ENCODE results near the gene PTDSS2. TPM values are rescaled to one million over a fixed set of nuclear protein-coding genes. Genes with fewer than 3 reads are reported as not detected.

The PTDSS2 gene
- total and polyA plus RNA-seq, 2 of the 4 experiments (the other 2 are of a cell fraction) = 23.5 to 26.6 TPM

DNA sequence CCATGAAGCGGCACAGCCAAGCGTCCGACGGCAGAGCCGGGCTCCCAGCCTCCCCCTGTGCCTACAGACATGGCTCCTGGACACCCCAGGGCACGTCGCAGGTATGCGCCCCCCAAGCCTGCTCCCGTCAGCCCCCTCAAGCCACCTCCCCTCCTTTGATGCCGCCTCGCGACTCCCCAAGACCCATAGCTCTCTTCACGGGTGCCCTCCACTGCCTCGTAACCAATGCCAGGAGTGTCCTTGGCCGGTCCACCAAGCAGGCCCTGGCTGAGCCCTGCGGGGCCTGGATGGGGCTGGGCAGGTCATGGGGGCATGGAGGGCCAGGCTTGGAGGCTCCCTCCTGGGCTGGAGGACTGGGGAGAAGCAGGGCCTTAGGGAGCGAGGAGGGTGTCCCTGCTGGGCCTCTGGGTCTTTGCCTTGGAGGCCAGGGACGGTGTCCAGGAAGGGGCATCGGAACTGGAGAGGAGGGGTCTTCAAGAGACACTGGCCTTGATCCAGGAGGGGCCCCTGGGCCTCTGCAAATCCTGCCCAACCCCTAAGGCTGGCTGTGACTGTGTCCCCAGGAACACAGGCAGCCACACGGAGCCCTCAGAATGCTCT is 17.5 kb upstream of the PTDSS2 start:
- intact Hi-C loops (cut with micrococcal nuclease) (no loop called here), dilution Hi-C loops (cut with HindIII; ENCODE audit: low sequenced_read_pairs, unreplicated experiment) (no loop called here), in situ Hi-C loops (cut with MboI; ENCODE audit: low sequenced_read_pairs) (no loop called here)
- TF ChIP-seq RFX5 (IDR thresholded peaks at IDR 0.05; ENCODE audit: low read depth, low read length) = no peak
- TF ChIP-seq, protein P1, sequence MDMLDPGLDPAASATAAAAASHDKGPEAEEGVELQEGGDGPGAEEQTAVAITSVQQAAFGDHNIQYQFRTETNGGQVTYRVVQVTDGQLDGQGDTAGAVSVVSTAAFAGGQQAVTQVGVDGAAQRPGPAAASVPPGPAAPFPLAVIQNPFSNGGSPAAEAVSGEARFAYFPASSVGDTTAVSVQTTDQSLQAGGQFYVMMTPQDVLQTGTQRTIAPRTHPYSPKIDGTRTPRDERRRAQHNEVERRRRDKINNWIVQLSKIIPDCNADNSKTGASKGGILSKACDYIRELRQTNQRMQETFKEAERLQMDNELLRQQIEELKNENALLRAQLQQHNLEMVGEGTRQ (IDR thresholded peaks at IDR 0.05; ENCODE audit: low read depth, low read length) = no peak
- no peak for TF ChIP-seq SMC3 (IDR thresholded peaks at IDR 0.05; ENCODE audit: low read depth, low read length)
- TF ChIP-seq CEBPB (IDR thresholded peaks at IDR 0.05; ENCODE audit: low read depth, low read length) = no peak
- no peak for TF ChIP-seq POLR2A (IDR thresholded peaks at IDR 0.05; ENCODE audit: low read depth, low read length)
- TF ChIP-seq MAZ (IDR thresholded peaks at IDR 0.05; ENCODE audit: borderline replicate concordance, low read depth, low read length) = no peak
- no peak for TF ChIP-seq RAD21 (IDR thresholded peaks at IDR 0.05; ENCODE audit: low read length)
- no peak for TF ChIP-seq MXI1 (IDR thresholded peaks at IDR 0.05; ENCODE audit: borderline replicate concordance, low read depth, low read length)
- TF ChIP-seq CHD1 (IDR thresholded peaks at IDR 0.05; ENCODE audit: low read depth, low read length) = no peak
- no peak for TF ChIP-seq MAFK (IDR thresholded peaks at IDR 0.05; ENCODE audit: low read depth, low read length)
- TF ChIP-seq, protein P2, sequence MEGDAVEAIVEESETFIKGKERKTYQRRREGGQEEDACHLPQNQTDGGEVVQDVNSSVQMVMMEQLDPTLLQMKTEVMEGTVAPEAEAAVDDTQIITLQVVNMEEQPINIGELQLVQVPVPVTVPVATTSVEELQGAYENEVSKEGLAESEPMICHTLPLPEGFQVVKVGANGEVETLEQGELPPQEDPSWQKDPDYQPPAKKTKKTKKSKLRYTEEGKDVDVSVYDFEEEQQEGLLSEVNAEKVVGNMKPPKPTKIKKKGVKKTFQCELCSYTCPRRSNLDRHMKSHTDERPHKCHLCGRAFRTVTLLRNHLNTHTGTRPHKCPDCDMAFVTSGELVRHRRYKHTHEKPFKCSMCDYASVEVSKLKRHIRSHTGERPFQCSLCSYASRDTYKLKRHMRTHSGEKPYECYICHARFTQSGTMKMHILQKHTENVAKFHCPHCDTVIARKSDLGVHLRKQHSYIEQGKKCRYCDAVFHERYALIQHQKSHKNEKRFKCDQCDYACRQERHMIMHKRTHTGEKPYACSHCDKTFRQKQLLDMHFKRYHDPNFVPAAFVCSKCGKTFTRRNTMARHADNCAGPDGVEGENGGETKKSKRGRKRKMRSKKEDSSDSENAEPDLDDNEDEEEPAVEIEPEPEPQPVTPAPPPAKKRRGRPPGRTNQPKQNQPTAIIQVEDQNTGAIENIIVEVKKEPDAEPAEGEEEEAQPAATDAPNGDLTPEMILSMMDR (conservative IDR thresholded peaks at IDR 0.05; ENCODE audit: low read depth, low read length) = no peak
- TF ChIP-seq RCOR1 (IDR thresholded peaks at IDR 0.05; ENCODE audit: insufficient replicate concordance, low read length) = no peak
- TF ChIP-seq BHLHE40 (IDR thresholded peaks at IDR 0.05; ENCODE audit: low read depth, low read length) = no peak
- TF ChIP-seq FOS (IDR thresholded peaks at IDR 0.05; ENCODE audit: low read depth, low read length) = no peak
- Histone ChIP-seq H4K20me1 (ENCODE audit: insufficient read depth, low read length) (no peaks in the 10 kb centered on the region), H2AK9ac (replicated peaks; ENCODE audit: low read depth, low read length, poor library complexity) (no peak overlapping the region), H3K4ac (ENCODE audit: low read depth, low read length) (no peak overlapping the region), H3K36me3 (ENCODE audit: control insufficient read depth, insufficient read depth, low read length) (no peaks in the 10 kb centered on the region), H2BK20ac (ENCODE audit: low read depth, low read length) (no peak overlapping the region), H4K5ac (ENCODE audit: low read depth, low read length) (no peak overlapping the region), H4K8ac (ENCODE audit: low read depth in 2 of 2, low read length in 2 of 2) (no peak overlapping the region), H3K27ac (ENCODE audit: insufficient read depth, low read length) (no peak overlapping the region), H3K9me3 (ENCODE audit: control insufficient read depth, insufficient read depth, low read length) (peaks cover 4% of the 10 kb centered on the region; the same call in 1 of the 2 replicates), H3K9me1 (ENCODE audit: insufficient read depth, low read length) (no peaks in the 10 kb centered on the region), H4K91ac (ENCODE audit: insufficient read depth, low read depth, low read length) (no peak overlapping the region), H3K18ac (ENCODE audit: low read depth, low read length) (no peak overlapping the region), H2AFZ (replicated peaks; ENCODE audit: low read length, poor library complexity) (no peak overlapping the region), H3K23ac (ENCODE audit: low read depth, low read length) (no peak overlapping the region), H2AK5ac (ENCODE audit: low read depth, low read length) (no peak overlapping the region), H2BK5ac (ENCODE audit: low read depth, low read length, poor library complexity, severe bottlenecking) (no peak overlapping the region), H3K4me2 (ENCODE audit: low read depth, low read length) (no peak overlapping the region), H3K56ac (ENCODE audit: extremely low read depth, insufficient read depth, low read length) (no peak overlapping the region), H3K27me3 (ENCODE audit: control insufficient read depth, insufficient read depth, low read length) (peaks cover 6% of the 10 kb centered on the region), H2BK120ac (ENCODE audit: low read depth, low read length) (no peak overlapping the region), H3K9ac (ENCODE audit: low read depth, low read length) (no peak overlapping the region), H3K4me1 (ENCODE audit: control insufficient read depth, insufficient read depth, low read length) (no peaks in the 10 kb centered on the region), H2BK15ac (ENCODE audit: low read depth, low read length) (no peak overlapping the region), H3K79me1 (ENCODE audit: low read depth in 1 of 2, low read length in 2 of 2) (no peaks in the 10 kb centered on the region), H3K14ac (replicated peaks; ENCODE audit: low read depth, low read length) (no peak overlapping the region), H3K4me3 (ENCODE audit: insufficient read depth, low read depth, low read length) (no peak overlapping the region)
- ChIA-PET CTCF (no interaction called here), POLR2A (ENCODE audit: unreplicated experiment) (no interaction called here)
- ATAC-seq (ENCODE audit: low read depth) = no peak
- WGBS, 2 experiments (ENCODE audit: extremely low coverage in 2 of 2, insufficient read length in 1 of 2) = 60% methylated on average over 3 of the region's 20 CpGs; no CpG with 5 or more reads in 1 of the 2 experiments
- no TSS peak for BruUV-seq (replicated peaks)
- no peak for DNase-seq
